ENCODE measurements around the gene HNRNPU.

Gene HNRNPU

GRCh38 chr1:244864253-244865027 is at the start of gene HNRNPU:
Gene HNRNPU (minus strand): TSS chr1:244864543. CDS start chr1:244864307, 236 bp downstream.
- peak; percentile 98 for DNase-seq

- no peak for DNase-seq
These were observed 49.5 kb upstream of the HNRNPU start for GRCh38 chr1:244913806-244914205.

DNA sequence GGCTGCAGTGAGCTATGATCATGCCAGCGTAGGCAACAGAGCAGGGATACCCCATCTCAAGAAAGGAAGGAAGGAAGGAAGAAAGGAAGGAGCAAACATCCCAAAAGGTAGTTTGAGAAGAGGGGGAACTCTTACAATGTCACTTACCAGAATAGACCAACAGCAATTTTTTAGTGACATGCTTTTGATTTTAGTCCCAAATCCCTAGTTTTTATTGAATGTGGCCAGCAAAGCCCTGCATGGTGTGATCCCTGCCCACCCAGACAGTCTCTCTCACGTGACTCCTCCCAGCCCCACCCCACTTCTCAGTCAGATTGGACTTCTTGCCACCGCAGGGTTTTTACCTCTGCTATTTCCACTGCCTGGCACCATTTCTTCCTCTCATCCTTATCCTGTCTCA is 39.8 kb upstream of the HNRNPU start:
- no peak for DNase-seq

- no peak for DNase-seq
These were observed 37.2 kb upstream of the HNRNPU start for GRCh38 chr1:244901400-244902015.

DNA sequence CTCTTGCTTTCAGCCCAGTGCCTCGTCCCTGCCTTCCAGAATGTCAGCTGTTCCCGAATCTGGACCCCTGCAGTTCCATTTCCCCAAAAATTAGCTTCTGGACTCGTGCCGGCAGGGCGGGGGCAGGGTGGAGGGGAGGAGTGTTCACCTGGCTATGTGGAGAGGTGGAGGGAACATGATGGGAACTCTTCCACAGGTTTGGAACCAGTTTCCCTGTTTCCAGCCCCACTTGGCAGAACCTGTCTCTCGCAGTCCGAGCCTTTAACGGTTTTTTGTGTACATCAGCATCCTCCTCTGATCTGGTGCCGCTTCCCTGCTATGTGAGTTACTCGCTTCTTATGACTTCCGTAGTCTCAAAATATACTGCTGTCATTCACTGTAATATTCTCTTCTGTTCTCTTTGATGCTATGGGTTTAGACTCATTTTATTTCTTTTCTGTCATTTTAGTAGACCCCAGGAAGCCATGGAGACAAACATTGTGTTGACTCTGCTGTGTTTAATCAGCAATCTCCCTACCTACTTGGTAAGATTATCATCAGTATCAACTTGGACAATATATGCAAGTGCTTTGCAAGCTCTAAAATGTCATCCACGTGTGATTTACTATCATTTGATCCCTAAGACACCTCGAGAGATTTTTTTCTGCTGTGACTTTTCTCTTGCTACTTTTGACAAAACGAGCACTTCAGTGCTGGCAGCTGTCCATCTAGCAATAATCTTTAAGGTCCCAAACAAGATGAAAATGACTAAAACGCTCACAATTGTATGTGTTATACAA is 33.3 kb upstream of the HNRNPU start:
- no peak for DNase-seq

DNA sequence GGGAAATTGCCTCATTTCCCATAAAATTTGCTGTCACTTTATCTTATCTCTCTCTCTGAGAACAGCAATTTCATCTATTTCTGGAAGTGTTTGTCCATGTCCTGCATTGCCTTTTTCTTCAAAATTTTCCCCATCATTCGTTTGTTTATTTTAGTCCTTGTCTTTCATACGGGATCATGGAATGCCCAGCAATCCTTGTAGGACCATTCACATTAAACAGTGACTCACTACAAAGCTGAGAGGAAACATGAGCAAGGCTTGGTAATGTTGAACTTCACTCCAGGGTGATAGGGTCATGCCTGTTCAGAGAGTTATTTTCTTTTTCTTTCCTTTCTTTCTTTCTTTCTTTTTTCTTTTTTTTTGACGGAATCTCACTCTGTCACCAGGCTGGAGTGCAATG is 32.2 kb upstream of the HNRNPU start:
- no peak for DNase-seq

GRCh38 chr1:244893836-244894235 is 29.5 kb upstream of the HNRNPU start:
- no peak for DNase-seq

- DNase-seq, result no peak
These were observed 22.9 kb upstream of the HNRNPU start for GRCh38 chr1:244887281-244887680.

GRCh38 chr1:244881552-244882280 is 17.4 kb upstream of the HNRNPU start:
- no peak for DNase-seq

DNA sequence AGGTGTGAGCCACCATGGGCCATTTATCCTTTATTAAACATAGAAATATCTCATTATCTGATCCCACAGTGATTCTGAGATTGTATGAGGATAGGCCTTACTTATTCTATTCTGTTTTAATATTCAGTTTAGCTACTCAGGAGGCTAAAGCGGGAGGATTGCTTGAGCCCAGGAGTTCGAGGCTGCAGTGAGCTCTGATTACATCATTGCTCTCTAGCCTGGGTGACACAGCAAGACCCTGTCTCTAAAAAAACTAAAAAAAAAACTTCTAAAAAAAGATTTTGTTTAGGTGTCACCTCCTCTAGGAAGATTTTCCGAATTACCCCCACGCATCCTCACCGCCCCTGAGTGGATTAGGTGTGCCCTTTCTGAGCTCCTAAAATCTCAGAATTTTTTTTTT is 14.3 kb upstream of the HNRNPU start:
- no peak for DNase-seq

DNA sequence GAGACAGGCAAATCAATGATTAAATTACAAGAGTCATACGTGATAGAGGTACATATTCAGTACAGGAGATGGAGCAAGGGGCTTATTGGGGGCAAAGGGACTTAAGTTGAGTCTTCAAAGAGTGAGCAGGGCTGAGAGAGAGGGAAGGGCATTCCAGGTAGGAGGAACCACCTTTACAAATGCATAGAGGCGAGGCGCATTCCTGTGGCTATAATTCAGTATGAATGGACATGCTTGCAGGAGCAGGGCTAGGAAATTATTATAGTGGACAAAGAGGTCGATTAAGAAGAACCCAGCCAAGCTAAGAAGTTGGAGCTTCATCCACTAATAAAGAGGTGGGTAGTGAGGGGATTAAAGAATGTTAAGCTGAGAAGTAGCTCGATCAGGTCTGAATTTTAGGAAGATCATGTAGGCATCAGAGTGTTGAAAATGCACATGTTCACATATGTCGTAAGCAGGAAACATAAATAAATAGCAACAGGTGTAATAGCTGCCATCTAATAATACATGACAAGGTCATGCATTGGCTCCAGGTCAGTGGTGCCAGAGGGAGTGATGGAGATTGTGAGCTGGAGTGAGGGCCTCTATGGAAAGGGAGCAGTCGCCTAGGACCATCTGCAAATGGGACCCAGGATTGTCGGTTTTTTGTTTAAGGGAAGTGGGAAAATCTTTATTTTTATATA is 12.0 kb upstream of the HNRNPU start:
- no peak for DNase-seq

- DNase-seq, result peak; percentile 96
These were observed 10.7 kb upstream of the HNRNPU start for GRCh38 chr1:244874974-244875579.

- no peak for DNase-seq
These were observed 5.6 kb upstream of the HNRNPU start for GRCh38 chr1:244869950-244870349.

DNA sequence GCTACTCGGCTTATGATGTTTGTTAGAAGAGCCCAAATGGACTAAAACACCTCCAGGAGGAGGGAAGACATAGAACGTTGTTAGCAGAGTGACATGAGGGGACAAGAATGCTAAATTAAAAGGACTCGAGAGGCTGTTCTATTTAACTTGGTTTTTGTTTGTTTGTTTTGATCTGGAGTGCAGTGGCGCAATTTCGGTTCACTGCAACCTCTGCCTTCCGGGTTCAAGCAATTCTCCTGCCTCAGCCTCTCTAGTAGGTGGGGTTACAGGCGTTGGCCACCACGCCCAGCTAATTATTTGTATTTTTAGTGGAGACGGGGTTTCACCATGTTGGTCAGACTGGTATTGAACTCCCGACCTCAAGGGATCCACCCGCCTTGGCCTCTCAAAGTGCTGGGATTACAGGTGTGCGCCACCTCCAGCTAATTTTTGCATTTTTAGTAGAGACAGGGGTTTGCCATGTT is 5.1 kb upstream of the HNRNPU start:
- no peak for DNase-seq

DNA sequence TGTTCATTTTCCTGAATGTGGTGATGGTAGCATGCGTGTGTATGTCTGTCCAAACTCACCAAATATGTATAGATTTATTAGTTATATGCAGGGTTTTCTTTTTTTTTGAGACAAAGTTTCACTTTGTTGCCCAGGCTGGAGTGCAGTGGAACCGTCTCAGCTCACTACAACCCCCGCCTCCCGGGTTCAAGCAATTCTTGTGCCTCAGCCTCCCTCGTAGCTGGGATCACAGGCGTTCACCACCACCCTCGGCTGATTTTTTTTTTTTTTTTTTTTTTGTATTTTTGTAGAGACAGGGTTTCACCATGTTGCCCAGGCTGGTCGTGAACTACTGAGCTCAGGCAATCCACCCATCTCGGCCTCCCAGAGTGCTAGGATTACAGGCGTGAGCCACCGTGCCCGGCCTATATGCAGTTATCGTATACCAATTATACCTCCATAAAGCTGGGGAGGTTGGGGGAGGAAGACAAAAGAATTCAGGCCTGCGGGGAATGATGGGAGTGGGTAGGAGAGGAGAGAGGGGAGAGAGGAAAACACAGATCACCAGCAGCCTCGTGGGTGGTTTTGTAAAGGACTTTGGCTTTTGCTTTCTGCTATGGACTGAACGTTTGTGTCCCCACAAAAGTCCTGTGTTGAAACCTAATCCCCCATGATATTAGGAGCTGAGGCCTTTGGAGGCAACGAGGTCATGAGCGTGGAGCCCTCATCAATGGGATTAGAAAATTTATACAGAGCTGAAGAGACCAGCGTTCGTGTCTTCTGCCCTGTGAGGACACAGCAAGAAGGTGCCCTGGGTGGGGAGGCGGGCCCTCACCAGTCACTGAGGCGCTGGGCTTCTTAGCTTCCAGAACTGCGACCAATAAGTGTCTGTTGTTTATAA is 4.4 kb upstream of the HNRNPU start:
- no peak for DNase-seq

DNA sequence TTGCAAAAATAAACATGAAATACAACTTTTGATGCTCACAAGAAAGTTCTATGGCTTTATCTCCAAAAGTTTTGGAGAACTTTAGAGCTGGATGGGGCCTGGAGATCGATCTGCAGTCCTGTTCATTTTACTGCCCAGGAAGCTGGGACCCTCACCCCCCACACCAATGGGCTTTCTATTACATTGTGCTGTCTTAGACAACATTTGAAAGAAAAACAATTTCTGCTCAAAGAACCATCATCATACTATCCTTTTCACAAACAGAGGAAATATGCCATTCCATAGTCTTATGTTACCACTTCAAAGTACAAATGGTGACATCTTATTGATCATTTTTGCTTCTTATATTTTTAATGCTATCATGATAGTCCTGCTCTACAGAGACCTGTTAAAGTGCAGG is 2.0 kb upstream of the HNRNPU start:
- no peak for DNase-seq

GRCh38 chr1:244865820-244866219 is 1.5 kb upstream of the HNRNPU start:
- DNase-seq, result no peak

- DNase-seq, result no peak
These were observed 657 bp upstream of the HNRNPU start for GRCh38 chr1:244865028-244865371.

DNA sequence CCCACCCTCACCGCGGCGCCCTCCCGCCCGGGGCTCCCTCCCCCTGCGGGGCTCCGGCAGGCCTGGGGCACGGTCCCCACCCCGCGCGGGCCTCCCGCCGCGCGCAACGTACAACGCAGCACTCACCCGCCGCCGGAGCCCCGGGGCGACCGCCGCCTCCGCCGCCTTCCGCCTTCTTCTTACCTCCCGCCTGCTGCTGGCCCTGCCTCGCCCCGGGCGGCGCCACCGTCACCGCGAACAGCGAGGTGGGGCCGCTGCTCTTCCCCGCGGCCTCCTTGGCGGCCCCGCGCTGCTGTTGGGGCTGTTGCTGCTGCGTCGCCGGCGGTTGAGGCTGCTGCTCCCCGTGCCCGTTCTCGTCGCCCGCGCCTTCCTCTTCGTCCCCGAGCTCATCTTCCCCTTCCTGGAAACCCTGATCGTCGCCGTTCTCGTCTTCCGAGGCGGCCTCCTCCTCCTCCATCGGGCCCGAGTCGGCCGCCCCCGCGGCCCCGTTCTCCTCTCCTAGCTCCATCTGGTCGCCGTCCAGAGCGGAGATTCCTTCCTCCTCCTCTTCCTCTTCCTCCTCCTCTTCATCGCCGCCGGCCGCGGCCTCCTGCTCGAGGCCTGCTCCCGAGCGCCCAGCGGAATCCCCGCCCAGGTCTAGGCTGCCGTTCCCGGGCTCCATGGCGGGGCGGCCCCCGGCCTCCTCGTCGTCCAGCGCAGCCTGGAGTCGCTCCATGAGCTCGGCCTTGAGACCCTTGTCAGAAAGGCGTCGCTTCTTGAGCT is 671 bp downstream of the HNRNPU start:
- no peak for DNase-seq

Measured in COR-L47 (cell line).